Smooth muscle cell (in vitro differentiated cells): ENCODE measurements around the gene PLA2G1B. TPM values are rescaled to one million over a fixed set of nuclear protein-coding genes. Genes with fewer than 3 reads are reported as not detected.

Experiments
- DNase-seq: peaks from one replicate; lab custom pipeline; 2025; ENCODE audit not compliant: unreplicated experiment; lab: John Stamatoyannopoulos, UW
- H2AFZ ChIP-seq: fragments of 200-600 bp; sonication (generic); 2 replicates; pipeline ENCODE4 v1.6.0; 2016; ENCODE audit warnings: antibody characterized with exemption, low read depth, mild to moderate bottlenecking
- H3F3A ChIP-seq: fragments of 200-600 bp; sonication (generic); 2 replicates; pipeline ENCODE4 v1.6.0; 2017; ENCODE audit warnings: antibody characterized with exemption, low read depth
- H3K27ac ChIP-seq: fragments of 200-600 bp; sonication (generic); 2 replicates; pipeline ENCODE4 v1.5.1; 2016; ENCODE audit warnings: low read depth, mild to moderate bottlenecking
- H3K27me3 ChIP-seq: fragments of 200-600 bp; sonication (generic); 2 replicates; pipeline ENCODE4 v1.6.1; 2016; ENCODE audit warnings: low read depth, mild to moderate bottlenecking
- H3K36me3 ChIP-seq: fragments of 200-600 bp; sonication (generic); 2 replicates; pipeline ENCODE4 v1.5.1; 2016; ENCODE audit warnings: low read depth
- H3K4me1 ChIP-seq: fragments of 200-600 bp; sonication (generic); 2 replicates; pipeline ENCODE4 v1.5.1; 2016; ENCODE audit warnings: low read depth
- H3K4me2 ChIP-seq: fragments of 200-600 bp; sonication (generic); 2 replicates; pipeline ENCODE4 v1.6.0; 2016; ENCODE audit warnings: mild to moderate bottlenecking
- H3K4me3 ChIP-seq: fragments of 200-600 bp; sonication (generic); 2 replicates; pipeline ENCODE4 v1.5.1; 2016; ENCODE audit warnings: mild to moderate bottlenecking
- H3K79me2 ChIP-seq: fragments of 200-600 bp; sonication (generic); 2 replicates; pipeline ENCODE4 v1.6.0; 2016; ENCODE audit warnings: low read depth, mild to moderate bottlenecking
- H3K9ac ChIP-seq: fragments of 200-600 bp; sonication (generic); 2 replicates; pipeline ENCODE4 v1.6.0; 2016; ENCODE audit warnings: low read depth
- H3K9me3 ChIP-seq: fragments of 200-600 bp; sonication (generic); replicated peaks from 2 replicates; pipeline ENCODE4 v1.5.1; 2016; ENCODE audit warnings: low read depth
- H4K20me1 ChIP-seq: fragments of 200-600 bp; sonication (generic); 2 replicates; pipeline ENCODE4 v1.6.0; 2016; ENCODE audit warnings: low read depth
- WGBS: methylation state at CpG from one replicate; pipeline ENCODE4 v1.1.7; 2016; ENCODE audit warnings: low lambda C conversion rate; 5-methylcytosine and 5-hydroxymethylcytosine counted together
- polyA plus RNA-seq: library from polyadenylated mRNA; unstranded; fragments of >200 nt; fragmentation: Nextera tagmentation; extraction: Ambion mirVana; gene quantifications from 2 replicates; pipeline ENCODE4 v1.2.1, GENCODE V29; 2016
- total RNA-seq: library from RNA; depleted of rRNA; stranded (reverse); fragments of >200 nt; gene quantifications from 2 replicates; pipeline ENCODE4 v1.2.3, GENCODE V29; 2014
- TF ChIP-seq, protein P1 (sequence below): fragments of 200-600 bp; sonication (generic); IDR thresholded peaks from 2 replicates; pipeline ENCODE4 v1.5.1; 2017; ENCODE audit warnings: borderline replicate concordance, mild to moderate bottlenecking, antibody characterized with exemption; ENCODE audit not compliant: insufficient read depth, poor library complexity, severe bottlenecking

The PLA2G1B gene
- total and polyA plus RNA-seq, 2 experiments from 2014 or later = not detected

DNA sequence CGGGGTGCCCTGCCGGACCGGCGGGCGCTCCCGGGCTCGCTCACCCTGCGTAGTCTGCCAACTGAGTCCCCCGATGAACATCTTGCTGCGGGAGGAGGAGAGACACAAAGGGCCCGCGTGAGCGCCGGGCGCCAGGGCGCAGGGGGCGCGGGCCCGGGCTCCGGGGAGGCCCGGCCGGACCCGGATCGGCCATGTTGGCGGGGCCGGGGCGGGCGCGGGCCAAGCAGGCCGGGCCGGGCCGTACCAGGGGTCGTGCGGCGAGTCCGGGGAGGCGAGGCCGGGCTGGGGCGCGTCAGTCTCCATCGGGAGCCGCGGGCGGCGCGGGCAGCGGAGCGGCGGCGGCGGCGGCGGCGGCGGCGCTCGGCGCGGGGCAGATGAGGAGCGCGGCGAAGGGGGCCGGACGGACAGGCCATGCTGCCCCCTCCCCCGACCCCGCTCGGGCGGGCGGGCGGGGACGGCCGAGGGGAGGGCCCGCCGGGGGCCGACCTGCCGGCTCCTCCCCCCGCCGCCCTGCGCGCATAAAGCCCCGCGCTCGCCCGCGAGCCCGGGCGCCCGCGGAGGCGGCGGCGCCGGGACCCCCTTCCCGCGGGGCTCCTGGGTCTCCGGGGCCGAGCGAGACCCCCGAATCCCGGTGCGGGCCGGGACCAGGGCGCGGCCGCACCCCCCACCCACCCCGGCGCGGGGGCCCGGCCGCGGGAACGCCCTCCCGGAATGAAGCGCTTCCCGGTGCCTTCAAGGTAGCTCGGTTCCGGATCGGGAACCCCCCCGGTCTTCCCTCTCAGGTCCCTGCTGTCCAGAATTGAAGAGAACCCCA lies 41.4 kb upstream of the PLA2G1B start, which contains the start of gene MSI1:
MSI1 (minus strand) TSS at position 376 of the 814 bp plus-strand sequence; CDS start at position 303, 73 bp downstream.
- Histone ChIP-seq H3K79me2 (no peaks in the 10 kb centered on the region), H3K36me3 (no peaks in the 10 kb centered on the region), H3K27me3 (peaks cover 38% of the 10 kb centered on the region), H3K9ac (peak within 1 kb of the TSS; percentile 51), H3K27ac (no peak within 1 kb of the TSS), H3F3A (no peaks in the 10 kb centered on the region), H3K4me1 (peaks cover 9% of the 10 kb centered on the region), H3K4me2 (peak within 1 kb of the TSS; percentile 98), H3K9me3 (no peaks in the 10 kb centered on the region), H4K20me1 (no peaks in the 10 kb centered on the region), H2AFZ (peak within 1 kb of the TSS; percentile 75), H3K4me3 (peak within 1 kb of the TSS; percentile 82)
- 0% methylated on average over 13 of the region's 119 CpGs for WGBS
- TF ChIP-seq, protein P1, sequence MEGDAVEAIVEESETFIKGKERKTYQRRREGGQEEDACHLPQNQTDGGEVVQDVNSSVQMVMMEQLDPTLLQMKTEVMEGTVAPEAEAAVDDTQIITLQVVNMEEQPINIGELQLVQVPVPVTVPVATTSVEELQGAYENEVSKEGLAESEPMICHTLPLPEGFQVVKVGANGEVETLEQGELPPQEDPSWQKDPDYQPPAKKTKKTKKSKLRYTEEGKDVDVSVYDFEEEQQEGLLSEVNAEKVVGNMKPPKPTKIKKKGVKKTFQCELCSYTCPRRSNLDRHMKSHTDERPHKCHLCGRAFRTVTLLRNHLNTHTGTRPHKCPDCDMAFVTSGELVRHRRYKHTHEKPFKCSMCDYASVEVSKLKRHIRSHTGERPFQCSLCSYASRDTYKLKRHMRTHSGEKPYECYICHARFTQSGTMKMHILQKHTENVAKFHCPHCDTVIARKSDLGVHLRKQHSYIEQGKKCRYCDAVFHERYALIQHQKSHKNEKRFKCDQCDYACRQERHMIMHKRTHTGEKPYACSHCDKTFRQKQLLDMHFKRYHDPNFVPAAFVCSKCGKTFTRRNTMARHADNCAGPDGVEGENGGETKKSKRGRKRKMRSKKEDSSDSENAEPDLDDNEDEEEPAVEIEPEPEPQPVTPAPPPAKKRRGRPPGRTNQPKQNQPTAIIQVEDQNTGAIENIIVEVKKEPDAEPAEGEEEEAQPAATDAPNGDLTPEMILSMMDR = no peak
- DNase-seq = no peak

DNA sequence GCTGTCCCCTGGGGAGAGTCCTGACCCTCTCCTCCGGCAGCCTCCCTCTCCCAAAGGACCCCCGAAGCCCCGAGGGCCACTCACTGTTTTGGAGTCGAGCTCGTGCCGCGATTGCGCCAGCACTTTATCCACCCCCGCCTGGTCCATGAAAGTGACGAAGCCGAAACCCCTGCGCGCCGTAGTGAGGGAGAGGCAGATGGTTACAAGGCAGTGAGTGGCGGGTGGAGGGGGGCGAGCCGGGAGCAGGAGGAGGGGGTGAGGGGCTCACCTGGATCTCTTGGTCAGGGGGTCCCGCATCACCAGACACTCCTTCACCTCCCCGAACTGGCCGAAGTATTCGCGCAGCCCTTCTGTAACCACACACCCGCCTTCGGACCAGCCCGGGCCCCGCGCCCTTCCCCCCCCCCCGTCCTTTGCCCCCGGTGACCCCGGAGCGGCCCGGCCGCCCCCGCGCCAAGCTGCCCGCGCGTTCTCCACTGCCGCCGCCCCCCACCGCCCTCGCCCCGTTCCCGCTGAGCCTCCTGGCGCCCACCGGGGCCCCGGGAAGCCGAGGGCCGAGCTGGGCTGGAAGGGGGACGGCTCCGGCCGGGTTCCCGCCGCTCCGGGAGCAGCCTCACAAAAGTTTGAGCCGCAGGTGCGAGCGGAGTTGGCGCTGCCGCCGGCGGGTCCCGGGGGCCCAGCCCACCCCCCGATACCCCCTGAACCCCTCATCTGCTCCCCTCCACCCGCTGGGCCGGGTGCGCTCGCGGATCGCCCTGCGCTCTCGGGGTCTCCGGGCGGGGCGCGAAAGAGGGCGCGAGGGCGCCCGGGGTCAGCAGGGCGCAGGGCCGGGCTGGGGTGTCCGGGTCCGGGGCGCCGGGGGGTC lies 40.6 kb upstream of the PLA2G1B start:
- WGBS = 1% methylated on average over 34 of the region's 86 CpGs
- Histone ChIP-seq H3K4me1 (peaks cover 18% of the 10 kb centered on the region), H3K9me3 (no peaks in the 10 kb centered on the region), H3K4me2 (peak overlapping the region; percentile 98), H3F3A (no peaks in the 10 kb centered on the region), H3K27me3 (peaks cover 38% of the 10 kb centered on the region), H3K79me2 (no peaks in the 10 kb centered on the region), H3K9ac (peak overlapping the region; percentile 51), H4K20me1 (no peaks in the 10 kb centered on the region), H3K36me3 (no peaks in the 10 kb centered on the region), H2AFZ (peak overlapping the region; percentile 72), H3K4me3 (peak overlapping the region; percentile 82), H3K27ac (no peak overlapping the region)
- DNase-seq = no peak
- TF ChIP-seq, protein P1 = no peak

DNA sequence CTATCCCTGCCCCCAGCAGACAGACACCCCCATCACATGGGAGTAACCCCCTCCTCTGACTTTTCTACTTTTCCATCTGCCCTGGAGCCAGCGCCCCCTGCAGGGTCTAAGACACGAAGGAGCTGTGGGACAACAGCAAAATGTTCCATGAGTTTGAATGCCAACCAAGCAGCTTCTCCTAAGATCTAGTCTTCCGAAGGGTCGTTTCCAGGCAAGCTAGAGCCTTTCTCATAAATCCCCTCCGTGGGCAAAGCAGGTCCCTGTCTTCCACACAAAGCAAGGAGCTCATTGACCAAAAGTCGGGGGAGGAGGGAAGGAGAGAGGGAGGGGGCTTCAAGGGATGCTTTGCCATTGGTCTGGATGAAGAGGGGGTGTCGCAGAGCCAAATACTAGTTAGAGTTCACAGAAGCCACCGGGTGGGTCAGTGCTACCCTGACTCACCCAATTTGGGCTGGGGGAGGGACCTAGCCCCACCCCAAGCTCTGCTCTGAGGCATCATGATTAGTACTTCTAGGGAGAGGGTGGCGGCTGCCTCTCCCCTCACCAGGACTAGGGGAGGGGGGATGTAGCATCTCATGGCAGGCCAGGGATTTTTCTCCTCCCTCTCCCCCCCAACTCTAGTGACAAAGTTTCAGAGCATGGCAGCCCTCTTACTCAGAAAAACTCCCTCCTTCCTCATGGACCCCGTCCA lies 39.8 kb upstream of the PLA2G1B start:
- H3K4me1 ChIP-seq = peaks cover 23% of the 10 kb centered on the region
- WGBS = 20% methylated on average over 10 of the region's 10 CpGs
- DNase-seq = no peak
- H3K4me2 ChIP-seq = peak overlapping the region; percentile 98
- H3K4me3 ChIP-seq = peak overlapping the region; percentile 82
- no peak overlapping the region for H3K27ac ChIP-seq
- TF ChIP-seq, protein P1 = peak; percentile 47
- H3K27me3 ChIP-seq = peaks cover 31% of the 10 kb centered on the region
- H3K79me2 ChIP-seq = no peaks in the 10 kb centered on the region
- H3K36me3 ChIP-seq = no peaks in the 10 kb centered on the region
- no peaks in the 10 kb centered on the region for H3F3A ChIP-seq
- H4K20me1 ChIP-seq = no peaks in the 10 kb centered on the region
- H3K9ac ChIP-seq = no peak overlapping the region
- H3K9me3 ChIP-seq = no peaks in the 10 kb centered on the region
- peak overlapping the region; percentile 71 for H2AFZ ChIP-seq
